ENCODE measurements around the gene C1orf35. TPM values are rescaled to one million over a fixed set of nuclear protein-coding genes. Genes with fewer than 3 reads are reported as not detected.
A peak's percentile ranks its signal among the peaks of the same experiment; 100 is the strongest.

The C1orf35 gene
- total RNA-seq, 6 donors from 2014 or later: 12.8 to 34.6 (median 17.8) TPM

GRCh38 chr1:228145463-228146416 is 42.6 kb upstream of the C1orf35 start:
- no peaks in the 10 kb centered on the region for H3K9me3 ChIP-seq
- peaks cover 0 to 68% (median 47%) of the 10 kb centered on the region in 4 donors for H3K36me3 ChIP-seq
- 90 to 94% methylated on average over 12 to 31 of the region's 31 CpGs for WGBS, 2 donors
- TF ChIP-seq POLR2A (IDR thresholded peaks at IDR 0.05) (no peak), POLR2AphosphoS5 (IDR thresholded peaks at IDR 0.05) (no peak), EP300 (IDR thresholded peaks at IDR 0.05) (no peak), CTCF (IDR thresholded peaks at IDR 0.05) (no peak)
- H3K27me3 ChIP-seq: no peaks in the 10 kb centered on the region
- peak in 1 of 2 donors; percentile 57 for DNase-seq
- ATAC-seq (ENCODE audit: low FRiP score in 2 of 2): no peak
- no peak overlapping the region for H3K4me3 ChIP-seq
- peak overlapping the region in 2 of 4 donors; percentile 89 to 96 for H3K27ac ChIP-seq
- H3K4me1 ChIP-seq: peaks cover 69 to 95% (median 87%) of the 10 kb centered on the region in 4 donors

DNA sequence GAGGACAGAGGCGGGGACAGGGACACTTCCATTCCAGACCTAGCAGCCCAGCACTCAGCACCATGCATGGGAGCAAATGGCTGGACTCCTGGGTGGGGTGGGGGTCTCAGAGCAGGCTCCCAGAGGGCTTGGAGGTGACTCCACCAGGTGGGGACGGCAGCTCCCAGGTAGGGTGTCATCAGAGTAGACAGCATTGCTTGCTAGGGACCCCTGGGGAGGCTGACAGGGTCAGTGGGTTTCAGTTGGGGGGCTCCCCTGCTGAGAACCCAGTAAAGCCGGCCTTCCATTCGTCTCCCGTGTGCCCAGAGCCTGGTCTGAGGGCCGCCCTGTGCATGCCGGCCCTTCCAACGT is 41.8 kb upstream of the C1orf35 start:
- Histone ChIP-seq H3K27ac (peak overlapping the region in 2 of 4 donors; percentile 89 to 96), H3K36me3 (peaks cover 0 to 68% (median 47%) of the 10 kb centered on the region in 4 donors), H3K4me1 (peaks cover 63 to 88% (median 79%) of the 10 kb centered on the region in 4 donors), H3K4me3 (no peak overlapping the region), H3K27me3 (no peaks in the 10 kb centered on the region), H3K9me3 (no peaks in the 10 kb centered on the region)
- ATAC-seq (ENCODE audit: low FRiP score in 2 of 2): no peak
- peak in 1 of 2 donors; percentile 42 for DNase-seq
- 88 to 96% methylated on average over 2 to 7 of the region's 8 CpGs for WGBS, 2 donors
- TF ChIP-seq EP300 (IDR thresholded peaks at IDR 0.05): no peak
- no peak for TF ChIP-seq CTCF (IDR thresholded peaks at IDR 0.05)
- TF ChIP-seq POLR2AphosphoS5 (IDR thresholded peaks at IDR 0.05): no peak
- no peak for TF ChIP-seq POLR2A (IDR thresholded peaks at IDR 0.05)

GRCh38 chr1:228144193-228144992 is 41.3 kb upstream of the C1orf35 start:
- no peaks in the 10 kb centered on the region for H3K27me3 ChIP-seq
- TF ChIP-seq CTCF (IDR thresholded peaks at IDR 0.05): no peak
- no peak for TF ChIP-seq EP300 (IDR thresholded peaks at IDR 0.05)
- no peak for TF ChIP-seq POLR2AphosphoS5 (IDR thresholded peaks at IDR 0.05)
- no peak for TF ChIP-seq POLR2A (IDR thresholded peaks at IDR 0.05)
- no peak overlapping the region for H3K4me3 ChIP-seq
- peaks cover 57 to 85% (median 74%) of the 10 kb centered on the region in 4 donors for H3K4me1 ChIP-seq
- WGBS, 2 donors: 70 to 87% methylated on average over 4 to 16 of the region's 16 CpGs
- H3K27ac ChIP-seq: peak overlapping the region in 1 of 4 donors; percentile 89
- DNase-seq (peak in 1 of 2 donors; percentile 46), ATAC-seq (ENCODE audit: low FRiP score in 2 of 2) (no peak)
- H3K9me3 ChIP-seq: no peaks in the 10 kb centered on the region
- peaks cover 0 to 68% (median 47%) of the 10 kb centered on the region in 4 donors for H3K36me3 ChIP-seq

DNA sequence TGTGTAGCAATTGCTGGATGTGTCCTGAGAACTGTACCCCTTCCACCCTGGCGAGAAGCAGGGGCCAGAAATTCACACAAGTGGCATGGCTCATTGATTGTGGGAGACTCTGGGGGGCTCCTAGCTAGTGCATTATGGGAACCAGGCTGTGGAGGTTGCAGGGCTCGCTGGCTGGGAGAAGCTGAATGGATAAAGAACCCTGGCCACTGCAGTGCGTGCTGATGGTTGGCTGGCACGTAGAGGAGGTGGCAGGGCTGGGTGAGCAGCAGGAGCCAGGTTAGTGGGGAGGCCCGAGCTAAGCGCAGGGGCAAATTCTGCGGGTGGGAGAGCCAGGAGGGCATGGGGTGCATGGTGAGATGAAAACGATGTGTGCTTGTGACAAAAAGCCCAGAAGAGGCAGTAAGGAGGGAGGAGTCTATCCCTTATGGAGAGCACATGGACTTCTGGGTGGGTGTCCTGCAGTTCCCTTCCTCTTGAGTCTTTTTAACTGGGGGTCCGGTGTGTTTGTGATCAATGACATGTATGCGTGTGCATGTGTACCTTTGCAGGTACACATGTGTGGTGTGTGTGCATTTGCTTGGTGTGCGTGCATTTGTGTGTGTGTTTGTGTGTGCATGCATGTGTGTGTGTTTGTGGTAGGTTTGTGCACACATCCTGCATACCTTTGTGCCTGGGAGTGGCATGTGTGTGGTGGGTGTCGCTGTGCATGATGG is 40.5 kb upstream of the C1orf35 start:
- Histone ChIP-seq H3K36me3 (peaks cover 0 to 61% (median 40%) of the 10 kb centered on the region in 4 donors), H3K27me3 (no peaks in the 10 kb centered on the region), H3K4me1 (peaks cover 50 to 83% (median 67%) of the 10 kb centered on the region in 4 donors), H3K27ac (peak overlapping the region in 1 of 4 donors; percentile 98), H3K9me3 (no peaks in the 10 kb centered on the region), H3K4me3 (peak overlapping the region in 1 of 4 donors; percentile 94)
- DNase-seq (no peak), ATAC-seq (ENCODE audit: low FRiP score in 2 of 2) (no peak)
- TF ChIP-seq CTCF (IDR thresholded peaks at IDR 0.05) (no peak), POLR2AphosphoS5 (IDR thresholded peaks at IDR 0.05) (no peak), POLR2A (IDR thresholded peaks at IDR 0.05) (no peak), EP300 (IDR thresholded peaks at IDR 0.05) (no peak)
- WGBS, 2 donors: 81 to 89% methylated on average over 11 to 12 of the region's 12 CpGs
